ENCODE measurements around the gene MSI2. TPM values are rescaled to one million over a fixed set of nuclear protein-coding genes. Genes with fewer than 3 reads are reported as not detected.

The MSI2 gene
- total and polyA plus RNA-seq, 2 donors (not counting 1 experiment from before 2014, with no cell fraction given): 16.1 to 196 TPM

DNA sequence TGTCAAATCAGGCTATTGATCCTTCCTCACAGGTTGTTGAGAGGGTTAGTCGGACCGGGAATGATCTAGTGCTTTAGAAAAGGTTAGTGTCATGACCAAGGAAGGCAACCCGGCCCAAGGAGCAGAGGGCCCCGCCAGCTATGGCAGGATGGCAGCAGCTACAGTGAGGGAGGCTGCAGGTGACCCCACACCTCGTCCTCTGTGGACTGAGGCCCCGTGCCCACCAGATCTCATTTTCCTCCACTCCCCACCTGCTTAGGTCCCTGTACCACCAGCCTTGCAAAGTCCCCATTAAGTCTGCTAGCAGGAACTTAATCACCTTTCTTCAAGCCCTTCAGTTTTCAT is 381.3 kb downstream of the MSI2 start:
- ChIA-PET POLR2A (interaction anchor here (1.3 kb wide), 1 partner anchor 86 kb away, joined by 3 read pairs; no protein-coding TSS in a partner anchor), CTCF (interaction anchor here (0.5 to 2.0 kb wide), 7 partner anchors 15 to 395 kb away, joined by 3 to 8 read pairs (median 4); no protein-coding TSS in a partner anchor)

More for the DNA sequence above, 381.3 kb downstream of the MSI2 start:
- Histone ChIP-seq H3K27ac (ENCODE audit: low read length in 2 of 2) (peak overlapping the region in 1 of 2 donors; percentile 26), H3K4me3 (ENCODE audit: control extremely low read depth in 1 of 5, extremely low read depth in 1 of 5, insufficient read depth in 1 of 5, low read depth in 2 of 5, low read length in 4 of 5) (no peak overlapping the region), H3K4me2 (replicated peaks; ENCODE audit: low read depth, low read length, poor library complexity, severe bottlenecking) (no peak overlapping the region), H3K4me1 (ENCODE audit: control insufficient read depth in 2 of 2, insufficient read depth in 2 of 2, low read length in 2 of 2) (peaks cover 7 to 23% of the 10 kb centered on the region in 2 donors), H4K20me1 (ENCODE audit: control insufficient read depth, insufficient read depth, low read length, poor library complexity, severe bottlenecking) (no peaks in the 10 kb centered on the region), H3K79me2 (ENCODE audit: control insufficient read depth, insufficient read depth, low read length) (no peaks in the 10 kb centered on the region), H3K9ac (ENCODE audit: low read length) (no peak overlapping the region), H3K36me3 (replicated peaks in 1 of 2; ENCODE audit: control extremely low read depth in 1 of 2, control insufficient read depth in 1 of 2, extremely low read depth in 1 of 2, insufficient read depth in 2 of 2, low read length in 1 of 2) (peaks cover 0 to 9% of the 10 kb centered on the region in 2 experiments), H3K9me3 (ENCODE audit: control extremely low read depth in 1 of 3, control insufficient read depth in 2 of 3, insufficient read depth in 1 of 3, low read length in 2 of 3) (peaks cover 0 to 11% (median 3%) of the 10 kb centered on the region in 3 donors), H3K27me3 (replicated peaks in 1 of 4; ENCODE audit: control extremely low read depth in 1 of 4, control insufficient read depth in 3 of 4, insufficient read depth in 4 of 4, low read length in 3 of 4) (no peaks in the 10 kb centered on the region), H2AFZ (ENCODE audit: insufficient read depth, low read depth, low read length, poor library complexity, severe bottlenecking) (no peak overlapping the region)
- Mint-ChIP-seq H3K27me3 (no peaks in the 10 kb centered on the region), H3K27ac (peak overlapping the region; percentile 96), H3K9me3 (ENCODE audit: insufficient read depth) (no peaks in the 10 kb centered on the region), H3K4me1 (peaks cover 20% of the 10 kb centered on the region), H3K4me3 (peak overlapping the region; percentile 82)
- DNase-seq: no peak
- ATAC-seq (ENCODE audit: low read depth): peak; percentile 13
- intact Hi-C loops (cut with micrococcal nuclease): no loop called here
- TF ChIP-seq CTCF (IDR thresholded peaks at IDR 0.05): no peak
- no peak for TF ChIP-seq EZH2 (IDR thresholded peaks at IDR 0.05; ENCODE audit: borderline replicate concordance, insufficient read depth, low read depth, low read length, poor library complexity, severe bottlenecking)
- 83% methylated on average over 6 of the region's 6 CpGs for WGBS (ENCODE audit: insufficient coverage)

All from B cell (primary cell).